ENCODE data around the gene FZD4.
"Not testable (repeated sequence)": the region's sequence is repeated elsewhere in the genome, so short reads cannot be mapped to it uniquely, and the experiment has no call there.

Gene FZD4

DNA sequence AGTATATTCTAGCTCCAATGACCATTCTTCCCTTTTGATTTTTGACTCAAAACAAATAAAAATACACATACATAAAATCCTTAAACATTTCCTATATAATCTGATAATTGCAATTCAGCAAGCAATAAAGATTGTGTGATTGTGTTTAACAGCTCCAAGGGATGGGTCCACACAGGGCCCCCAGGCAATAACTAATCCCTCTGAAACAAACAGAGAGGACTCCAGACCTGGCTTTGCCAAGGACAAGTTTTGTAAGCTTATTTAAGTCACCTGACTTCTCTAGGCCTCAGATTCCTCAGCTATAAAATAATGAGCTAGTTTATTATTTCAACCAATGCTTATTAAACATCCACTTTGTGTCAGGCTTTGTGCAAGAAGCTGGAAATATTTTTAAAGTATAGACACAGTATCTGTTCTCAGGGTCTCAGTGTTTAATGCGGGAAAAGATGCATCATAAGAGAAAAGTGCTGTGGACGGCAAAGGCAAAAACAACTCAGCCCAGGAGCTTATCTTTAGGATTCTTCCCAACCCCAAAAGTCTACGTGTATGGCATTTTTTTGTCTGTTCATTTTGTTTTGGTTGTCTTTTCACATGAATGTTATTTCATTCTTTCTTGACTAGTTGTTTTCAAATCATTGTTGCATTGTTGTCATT, 20.1 kb downstream of the FZD4 start:
- no peak for DNase-seq

DNA sequence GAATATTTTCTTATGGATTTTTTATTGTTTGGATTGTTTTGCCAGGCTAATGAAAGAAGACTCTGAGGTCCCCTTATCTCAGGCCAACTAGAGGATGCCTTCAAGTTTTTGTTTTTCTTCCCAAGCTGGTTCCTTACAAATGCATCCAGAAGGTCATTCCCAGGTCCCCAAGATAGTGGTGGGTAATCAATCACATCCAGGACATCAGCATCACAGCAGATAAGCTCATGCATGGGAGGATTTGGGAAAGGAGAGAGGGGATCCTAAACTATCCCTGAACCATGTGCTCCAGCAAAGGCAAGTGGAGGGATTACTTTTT, 20.7 kb downstream of the FZD4 start:
- DNase-seq = no peak

DNA sequence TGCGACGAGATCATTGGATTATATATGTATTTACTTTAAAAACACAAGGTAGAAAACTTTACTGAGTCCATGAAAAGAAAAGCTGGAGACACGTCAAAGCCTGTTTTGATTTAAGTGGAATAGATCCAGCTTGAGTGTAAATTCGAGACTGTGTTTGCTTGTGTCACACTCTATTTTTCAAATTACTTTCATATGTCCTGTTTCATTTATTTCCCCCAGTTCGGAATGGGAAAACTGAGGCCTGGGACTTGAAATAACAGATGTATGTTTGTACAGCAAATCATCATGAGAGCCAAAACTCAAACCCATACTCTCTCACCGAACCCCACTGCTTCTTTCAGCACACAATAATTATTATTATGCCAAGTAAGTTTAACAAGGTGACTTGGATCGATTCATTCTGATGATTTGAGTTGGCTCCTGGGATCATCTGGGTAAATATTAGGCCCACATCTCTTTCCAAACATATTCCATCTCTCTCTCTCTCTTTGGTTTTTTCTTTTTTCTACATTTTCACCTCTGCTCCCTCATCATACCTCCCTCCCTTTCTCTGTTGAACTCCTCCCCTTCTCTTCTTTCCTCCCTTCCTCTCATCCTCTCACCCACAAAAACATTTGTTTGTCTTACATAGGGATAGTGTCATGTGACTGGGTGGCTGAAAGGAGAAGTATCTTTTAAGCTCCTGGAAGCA, 21.2 kb downstream of the FZD4 start:
- DNase-seq = no peak

DNA sequence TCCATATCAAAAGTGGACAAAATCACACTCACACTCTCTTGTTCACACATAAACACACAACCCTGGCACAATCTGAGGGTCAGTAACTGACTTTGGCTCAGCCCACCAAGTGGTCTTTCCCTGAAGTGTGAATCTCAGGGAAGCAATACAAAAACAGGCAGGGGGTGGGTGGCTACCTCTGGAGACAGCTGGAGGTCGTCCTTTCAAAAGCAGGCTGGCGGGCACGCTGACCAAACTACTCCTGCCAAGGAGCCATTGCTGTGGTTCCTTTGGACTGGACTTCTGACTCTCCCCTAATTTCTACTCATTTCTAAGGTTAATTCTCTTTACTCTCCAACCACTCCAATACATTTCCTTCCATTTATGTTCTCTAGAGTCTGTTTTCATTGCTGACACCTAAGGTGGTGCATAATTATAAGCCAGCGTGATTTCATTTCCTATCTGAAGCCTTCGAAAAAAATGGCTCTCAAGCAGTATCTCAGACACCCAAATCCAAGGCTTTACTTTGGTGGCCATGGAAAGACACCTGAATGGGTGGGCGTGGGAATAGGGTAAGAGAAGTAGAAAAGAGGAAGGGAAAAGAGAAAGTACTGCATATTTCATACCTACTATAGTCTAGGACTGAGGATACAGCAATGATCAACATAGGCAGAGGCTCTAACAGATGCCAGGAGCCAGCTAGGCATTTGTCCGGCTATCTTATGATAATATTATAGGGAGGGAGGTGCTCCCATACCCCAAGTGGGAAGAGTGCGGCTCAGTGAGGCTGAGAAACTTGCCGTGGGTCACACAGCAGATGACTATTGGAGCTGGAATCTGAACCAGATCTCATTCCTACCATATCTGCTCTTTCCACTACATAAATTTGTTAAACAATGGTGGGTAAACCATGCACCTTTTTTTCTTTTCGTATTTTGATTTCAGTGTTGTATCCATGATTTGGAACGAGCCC, 22.0 kb downstream of the FZD4 start:
- no peak for DNase-seq

DNA sequence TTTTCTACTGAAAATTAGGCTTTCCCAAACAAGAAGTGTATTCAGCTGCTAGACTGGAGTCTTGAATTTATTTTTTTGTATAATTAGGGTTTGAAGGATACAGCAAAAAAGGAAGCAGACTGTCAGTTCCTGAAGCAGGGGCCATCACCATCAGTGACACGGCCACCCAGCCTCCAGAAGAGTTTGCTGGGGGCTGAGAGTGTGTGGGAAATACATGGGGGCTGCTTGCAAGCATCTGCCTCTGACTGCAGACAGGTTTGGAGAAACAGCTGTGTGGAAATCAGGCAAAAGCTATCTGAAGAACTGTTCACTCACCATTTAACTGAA, 23.0 kb downstream of the FZD4 start:
- no peak for DNase-seq

DNA sequence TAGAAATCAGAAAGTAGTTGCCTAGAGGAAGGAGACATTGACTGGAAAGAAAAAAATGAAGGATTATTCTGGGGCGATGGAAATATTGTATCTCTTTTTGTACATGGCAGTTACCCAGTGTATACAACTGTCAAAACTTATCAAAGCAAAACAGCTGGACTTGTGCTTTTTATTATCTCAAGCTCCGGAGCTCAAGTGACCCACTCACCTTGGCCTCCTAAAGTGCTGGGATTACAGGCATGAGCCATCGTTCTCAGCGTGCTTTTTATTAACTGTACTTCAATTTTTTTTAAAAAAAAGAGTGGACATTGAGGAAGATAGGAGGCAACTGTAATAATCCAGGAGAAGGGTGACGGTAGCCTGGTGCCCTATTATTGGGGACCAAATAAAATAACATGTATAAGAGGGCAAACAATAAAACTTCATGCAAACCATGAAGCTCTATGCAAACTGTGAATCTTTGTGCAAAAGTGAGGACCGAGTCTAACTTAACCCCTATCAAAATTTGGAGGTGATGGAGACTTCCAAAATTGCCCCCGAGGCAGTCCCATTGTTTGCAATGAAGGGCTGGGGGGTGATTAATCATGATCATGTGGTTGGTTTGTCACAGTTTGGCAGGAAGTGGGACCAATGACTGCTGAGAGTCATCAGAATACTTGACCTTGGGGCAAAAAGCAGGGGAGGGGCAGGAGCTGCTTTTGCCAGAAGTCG, 23.5 kb downstream of the FZD4 start:
- no peak for DNase-seq

DNA sequence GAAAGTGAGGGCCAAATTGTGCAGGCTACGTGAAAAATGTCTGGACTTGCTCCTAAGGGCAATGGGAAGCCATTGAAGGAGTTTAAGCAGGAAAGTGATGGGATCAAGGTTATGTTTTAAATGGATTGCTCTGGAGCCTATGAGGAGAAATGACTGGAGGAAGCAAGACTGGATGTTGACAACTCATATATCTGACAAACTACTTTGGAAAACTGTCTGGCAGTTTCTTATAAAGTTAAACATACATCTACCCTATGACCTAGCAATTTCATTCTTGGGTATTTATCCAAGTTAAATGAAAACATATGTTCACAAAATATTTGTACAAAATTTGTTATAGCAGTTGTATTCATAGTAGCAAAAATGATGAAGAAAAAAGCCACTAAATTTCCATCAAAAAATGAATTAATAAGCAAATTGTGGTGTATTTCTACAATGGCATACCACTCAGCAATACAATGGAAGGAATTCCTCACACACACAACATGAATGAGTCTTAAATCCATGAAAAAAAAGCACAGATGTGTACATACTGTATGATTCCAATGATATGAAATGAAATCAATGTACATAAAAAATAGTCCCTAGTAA, 24.1 kb downstream of the FZD4 start:
- DNase-seq = no peak

DNA sequence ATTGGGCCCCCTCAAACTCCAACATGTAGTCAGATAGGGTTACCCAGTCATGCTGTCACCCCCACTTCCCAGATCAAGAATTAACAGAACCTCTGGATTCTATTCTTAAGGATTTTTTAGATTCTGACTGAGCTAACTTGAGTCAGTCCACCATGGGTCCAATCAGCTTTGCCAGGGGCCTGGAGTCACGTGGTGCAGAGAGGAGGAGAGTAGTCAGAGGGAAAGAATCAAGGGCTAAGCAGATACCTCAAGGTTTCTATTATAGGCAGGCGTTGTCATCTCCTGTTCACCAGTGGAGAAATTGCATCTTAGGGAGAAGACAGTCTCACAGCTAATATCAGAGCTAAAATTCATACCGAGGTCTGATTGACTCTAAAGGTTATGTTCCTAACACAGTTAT, 28.2 kb downstream of the FZD4 start:
- DNase-seq = no peak

DNA sequence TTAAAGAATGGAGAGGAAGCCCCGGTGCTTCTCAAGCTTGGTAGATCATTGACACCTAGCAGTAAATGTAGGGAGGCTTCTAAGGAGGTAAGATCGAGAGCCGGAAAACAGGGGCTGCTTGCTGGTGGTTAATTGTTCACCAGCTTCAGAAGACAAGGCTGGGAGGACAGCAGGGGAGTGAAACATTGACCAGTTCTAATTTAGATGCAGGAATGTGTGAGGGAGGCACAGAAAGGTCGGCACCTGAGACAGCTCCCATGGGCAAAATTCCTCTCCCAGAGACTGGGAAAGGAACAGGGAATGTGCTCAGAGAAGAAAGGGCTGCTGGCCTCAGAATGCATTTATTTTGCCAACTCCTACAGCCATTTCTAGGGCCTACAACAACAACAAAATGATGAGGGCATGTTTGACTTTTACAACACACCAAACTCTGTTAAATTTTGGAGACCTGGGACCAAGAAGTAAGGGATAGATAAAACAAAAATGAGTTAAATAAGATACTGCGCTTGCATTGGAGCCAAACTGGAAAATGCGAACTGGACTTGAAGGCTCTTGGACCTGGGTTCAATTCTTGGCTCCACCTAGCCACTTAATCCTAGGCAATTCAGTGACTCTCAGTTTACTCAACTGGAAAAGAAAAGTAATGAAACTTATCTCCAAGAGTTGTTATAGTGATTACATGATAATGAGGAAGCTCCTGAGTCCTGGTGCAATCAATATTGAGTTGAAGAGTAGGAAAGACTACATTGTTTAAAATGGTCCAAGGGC, 31.0 kb downstream of the FZD4 start:
- no peak for DNase-seq

DNA sequence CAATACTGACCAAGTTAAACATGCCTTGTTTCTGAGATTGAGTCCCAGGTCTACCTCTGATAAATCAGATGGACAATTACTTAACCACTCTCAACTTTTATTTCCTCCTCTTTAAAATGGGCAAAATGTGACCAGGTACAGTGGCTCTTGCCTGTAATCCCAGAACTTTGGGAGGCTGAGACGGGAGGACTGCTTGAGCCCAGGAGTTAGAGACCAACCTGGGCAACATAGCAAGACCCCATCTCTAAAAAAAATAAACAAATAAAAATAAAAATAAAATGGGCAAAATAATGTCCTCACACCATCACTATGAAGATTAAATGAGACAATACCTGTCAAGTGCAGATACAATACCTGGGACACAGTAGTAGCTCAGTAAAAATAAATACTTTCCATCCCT, 33.0 kb downstream of the FZD4 start:
- no peak for DNase-seq

DNA sequence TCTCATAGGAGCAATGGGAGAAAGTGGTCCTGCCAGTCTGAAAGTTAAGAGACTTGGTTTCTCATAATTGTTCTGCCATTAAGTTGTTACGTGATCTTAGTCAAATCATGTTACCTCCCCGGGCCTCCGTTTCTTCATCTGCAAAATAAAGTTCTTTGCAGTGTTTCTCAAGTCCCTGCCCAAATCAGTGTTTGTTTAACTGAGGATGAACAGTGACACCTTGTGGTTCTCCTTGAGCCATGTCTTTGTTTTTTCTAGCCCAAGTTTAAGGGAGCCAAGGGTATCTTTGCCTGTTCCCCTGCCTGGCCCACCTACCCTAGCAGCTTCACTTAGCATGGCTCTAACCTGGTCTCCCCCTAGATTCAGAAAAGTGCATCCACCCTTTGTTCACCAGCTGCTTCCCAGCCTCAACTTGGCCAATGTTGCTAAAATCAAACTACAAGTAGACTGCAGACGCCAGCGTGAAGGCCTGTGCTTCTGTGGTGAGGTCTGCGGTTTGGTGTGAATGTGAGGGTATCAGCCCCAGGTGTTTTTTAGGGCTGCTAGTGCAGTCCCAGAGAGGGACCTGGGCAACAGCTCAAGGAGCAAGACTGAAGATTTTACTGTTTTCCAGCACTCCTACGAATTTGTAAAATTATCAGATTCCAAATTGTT, 35.5 kb downstream of the FZD4 start:
- DNase-seq = no peak

DNA sequence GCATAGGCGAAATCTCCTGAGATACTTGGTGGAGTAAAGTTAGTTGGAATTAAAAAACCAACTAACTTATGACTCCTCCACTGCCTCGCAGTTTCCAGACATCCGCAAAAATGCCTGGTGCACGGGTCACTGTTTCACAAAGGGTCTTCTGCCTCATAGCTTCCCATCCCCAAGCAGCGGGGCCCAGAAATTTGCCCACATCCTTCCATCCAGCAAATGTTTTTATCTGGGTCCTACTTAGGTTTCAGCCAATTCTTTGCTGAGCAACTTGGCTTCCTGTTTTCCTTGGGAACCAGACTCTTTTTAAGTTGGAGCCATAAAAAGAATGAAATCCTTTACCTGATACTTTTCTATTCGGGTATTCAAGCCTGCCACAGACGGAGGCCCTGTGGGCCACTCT, 36.2 kb downstream of the FZD4 start:
- no peak for DNase-seq

DNA sequence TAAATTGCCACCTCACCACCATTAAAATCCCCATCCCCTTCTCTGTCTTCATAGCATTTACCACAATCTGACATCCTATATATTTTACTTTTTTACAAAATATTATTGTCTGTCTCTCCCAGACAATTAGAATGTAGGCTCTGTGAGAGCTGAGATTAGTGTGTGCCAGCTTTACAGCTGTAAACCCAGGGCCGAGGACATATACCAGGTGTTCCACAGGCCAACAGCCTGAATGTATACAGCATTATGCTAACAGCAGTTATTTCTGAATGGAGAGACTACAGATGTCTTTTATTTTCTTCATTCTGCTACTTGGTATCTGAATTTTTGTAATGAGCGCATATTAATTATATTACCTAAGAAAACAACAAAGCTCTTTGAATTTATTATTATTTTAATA, 36.7 kb downstream of the FZD4 start:
- no peak for DNase-seq

DNA sequence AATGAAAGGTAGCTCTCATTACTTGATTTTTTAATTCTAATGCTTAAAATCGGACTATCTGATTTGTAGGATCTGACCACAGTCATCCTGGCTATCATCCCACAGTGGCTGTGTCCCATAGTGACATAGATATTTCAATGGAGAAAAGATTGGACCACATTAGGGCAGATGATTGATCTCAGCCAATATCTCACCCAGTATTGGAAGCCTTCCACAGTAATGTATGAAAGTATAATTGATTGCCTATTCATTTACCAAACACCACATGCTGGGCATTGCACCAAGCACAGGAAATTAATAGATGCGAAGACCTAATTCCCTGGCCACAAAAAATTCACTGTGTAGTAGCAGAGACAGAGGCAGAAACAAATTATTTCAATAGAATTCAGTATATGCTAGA, 37.6 kb downstream of the FZD4 start:
- no peak for DNase-seq

DNA sequence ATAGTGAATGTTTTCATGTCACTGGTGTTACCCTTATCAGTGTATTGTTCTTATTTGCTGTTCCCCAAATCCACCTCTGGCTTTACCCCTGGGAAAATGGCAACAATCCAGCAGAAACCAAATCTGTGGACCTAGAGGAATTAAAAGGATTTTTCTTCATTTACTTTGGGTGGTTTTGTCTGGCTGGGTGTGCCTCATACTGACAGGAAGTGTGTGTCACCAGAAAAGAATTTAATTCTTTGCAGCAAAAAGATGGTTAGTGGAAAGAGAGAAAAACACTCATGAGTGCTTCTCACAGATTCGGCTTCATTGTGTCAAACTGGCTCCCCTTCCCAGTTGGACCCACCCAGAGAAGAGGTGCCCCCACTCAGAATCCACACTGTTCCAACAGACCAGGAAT, 38.9 kb downstream of the FZD4 start:
- no peak for DNase-seq

DNA sequence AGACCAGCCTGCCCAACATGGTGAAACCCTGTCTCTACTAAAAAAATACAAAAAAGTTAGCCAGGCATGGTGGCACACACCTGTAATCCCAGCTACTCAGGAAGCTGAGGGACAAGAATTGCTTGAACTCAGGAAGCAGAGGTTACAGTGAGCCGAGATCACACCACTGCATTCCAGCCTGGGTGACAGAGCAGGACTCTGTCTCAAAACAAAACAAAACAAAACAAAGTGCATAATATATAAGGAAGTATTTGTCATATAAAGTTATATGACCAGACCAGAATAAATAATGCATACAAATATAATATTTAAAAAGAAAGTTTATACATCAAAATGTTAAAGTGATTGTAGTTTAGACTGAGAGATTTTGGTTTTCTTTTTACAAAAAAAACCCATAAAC, 39.3 kb downstream of the FZD4 start:
- DNase-seq = not testable (repeated sequence)

DNA sequence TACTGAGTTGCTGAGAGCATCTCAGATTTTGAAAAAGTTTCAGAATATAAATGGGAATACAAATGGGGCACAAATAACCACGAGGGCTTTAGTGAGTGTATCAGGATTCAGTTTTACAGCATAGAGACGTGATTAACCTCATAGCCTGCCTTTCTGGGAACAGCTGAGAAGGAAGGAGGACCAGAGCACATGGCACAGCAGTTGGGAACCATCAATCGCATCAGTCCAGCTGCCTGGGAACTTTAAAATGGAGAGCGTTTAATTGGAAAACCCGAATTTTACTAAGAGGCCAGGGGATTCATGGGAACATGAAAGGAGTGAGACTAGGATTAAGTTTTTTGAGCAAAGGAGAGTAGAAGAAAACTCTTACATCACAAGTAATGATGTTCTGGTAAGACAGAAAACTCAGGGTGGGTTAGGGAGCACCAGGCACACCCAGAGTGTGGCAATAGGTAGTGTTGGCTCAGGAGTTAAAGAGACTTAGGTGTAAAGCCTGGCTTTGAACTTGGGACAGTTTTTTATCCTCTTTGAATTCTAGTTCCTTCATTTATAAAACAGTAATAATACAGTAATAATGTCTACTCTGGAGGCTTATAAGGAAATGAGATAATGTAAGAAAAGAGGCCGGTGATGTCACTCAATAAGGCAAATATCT, 40.2 kb downstream of the FZD4 start:
- DNase-seq = no peak

DNA sequence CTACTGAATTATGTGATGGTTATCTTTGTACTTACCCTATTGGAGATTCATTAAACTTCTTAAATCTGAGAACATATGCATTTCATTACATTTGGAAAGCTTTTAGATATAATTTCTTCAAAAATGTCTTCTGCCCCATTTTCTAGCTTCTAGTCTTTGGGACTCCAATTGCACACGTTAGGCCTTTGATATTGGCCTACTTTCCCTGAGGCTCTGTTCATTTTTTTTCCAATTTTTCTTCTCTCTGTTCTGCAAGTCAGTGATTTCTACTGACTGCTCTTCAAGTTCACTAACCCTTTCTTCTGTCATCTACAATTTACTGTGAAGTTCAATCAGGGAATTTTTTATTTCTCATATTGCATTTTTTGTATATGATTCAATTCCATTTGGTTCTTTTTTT, 43.0 kb downstream of the FZD4 start:
- no peak for DNase-seq

DNA sequence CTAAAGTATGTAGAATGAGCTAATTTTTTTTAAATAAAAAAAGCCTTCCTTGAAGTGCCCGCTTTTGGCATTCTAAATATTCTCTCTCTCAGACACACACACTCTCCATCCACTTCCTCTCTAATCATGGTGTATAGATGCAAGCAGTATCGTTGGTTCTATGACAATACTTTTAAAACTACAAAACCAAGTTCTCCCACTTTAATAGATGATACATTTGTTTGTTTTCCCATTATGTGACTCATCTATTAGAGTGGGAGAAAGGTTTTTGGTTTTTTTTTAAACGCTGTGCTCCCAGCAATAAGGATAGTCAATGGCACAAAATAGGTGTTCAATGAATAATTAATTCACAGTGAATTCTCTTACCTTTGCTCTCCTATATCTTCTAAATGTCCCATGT, 44.6 kb downstream of the FZD4 start:
- DNase-seq = no peak

DNA sequence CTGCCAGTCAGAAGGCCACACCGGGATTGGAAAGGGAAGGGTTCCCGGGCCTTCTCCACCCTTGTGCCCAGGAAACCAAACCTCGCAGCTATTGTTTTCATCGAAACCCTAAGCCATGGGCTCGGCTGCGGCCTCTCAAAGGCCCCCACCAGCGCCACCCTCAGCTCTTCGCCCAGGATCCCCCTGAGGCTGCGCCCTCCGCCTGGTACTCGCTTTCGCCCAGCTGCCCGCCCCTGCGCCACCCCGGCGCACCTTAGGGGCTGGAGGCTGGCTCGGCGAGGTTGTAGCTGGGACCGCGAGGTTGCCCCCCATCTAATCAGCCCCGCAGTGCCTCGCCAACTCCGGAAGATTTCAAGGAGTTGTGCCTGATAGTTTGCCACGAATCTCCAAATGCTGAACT, 49.0 kb downstream of the FZD4 start:
- no peak for DNase-seq

DNA sequence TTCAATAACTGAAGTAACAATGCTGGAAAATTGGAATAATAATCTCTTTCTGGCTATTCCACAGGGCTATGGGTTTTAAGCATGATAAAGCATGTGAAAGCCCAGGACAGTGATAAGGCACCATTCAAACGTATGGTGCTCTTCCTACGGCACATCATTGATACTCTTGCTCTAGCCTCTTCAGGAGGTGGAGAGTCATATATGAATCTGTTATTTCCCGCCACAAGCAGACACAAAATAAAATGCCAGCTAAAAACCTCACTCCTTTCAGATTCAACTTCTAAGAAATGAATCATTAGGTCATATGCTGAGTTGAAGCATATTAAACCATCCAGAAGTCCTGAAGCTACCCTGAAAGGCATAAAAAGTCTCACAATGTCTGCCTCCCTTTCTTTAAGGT, 49.9 kb downstream of the FZD4 start:
- no peak for DNase-seq
